C4-2B (cell line): ENCODE results near the gene INPP4B.

Source experiments
- ZFX ChIP-seq: fragments of 450-650 bp; IDR thresholded peaks from 2 replicates; pipeline ENCODE4 v1.6.1; 2017
- TF ChIP-seq, protein P1 (sequence below): fragments of 450-650 bp; conservative IDR thresholded peaks from 2 replicates; pipeline ENCODE4 v1.5.1; 2017; ENCODE audit warnings: mild to moderate bottlenecking

DNA sequence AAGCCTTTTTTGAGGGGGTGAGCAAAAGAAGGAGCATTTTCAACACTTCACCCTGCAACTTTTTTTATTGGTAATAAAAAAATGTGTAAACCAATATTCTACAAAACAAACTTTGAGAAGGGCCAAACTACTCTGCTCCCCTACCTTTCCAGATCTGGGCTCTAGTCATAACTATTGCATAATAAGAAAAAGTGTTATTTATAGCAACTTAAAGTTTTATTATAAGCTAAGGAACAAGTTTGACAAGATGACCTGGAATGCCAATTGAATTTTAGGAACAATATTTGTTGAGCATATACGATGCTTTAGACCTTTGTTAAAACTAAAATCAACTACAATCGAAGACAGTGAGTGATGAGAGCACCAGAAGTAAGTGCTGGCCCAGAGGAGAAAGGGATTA lies 800.1 kb downstream of the INPP4B start:
- TF ChIP-seq, protein P1, sequence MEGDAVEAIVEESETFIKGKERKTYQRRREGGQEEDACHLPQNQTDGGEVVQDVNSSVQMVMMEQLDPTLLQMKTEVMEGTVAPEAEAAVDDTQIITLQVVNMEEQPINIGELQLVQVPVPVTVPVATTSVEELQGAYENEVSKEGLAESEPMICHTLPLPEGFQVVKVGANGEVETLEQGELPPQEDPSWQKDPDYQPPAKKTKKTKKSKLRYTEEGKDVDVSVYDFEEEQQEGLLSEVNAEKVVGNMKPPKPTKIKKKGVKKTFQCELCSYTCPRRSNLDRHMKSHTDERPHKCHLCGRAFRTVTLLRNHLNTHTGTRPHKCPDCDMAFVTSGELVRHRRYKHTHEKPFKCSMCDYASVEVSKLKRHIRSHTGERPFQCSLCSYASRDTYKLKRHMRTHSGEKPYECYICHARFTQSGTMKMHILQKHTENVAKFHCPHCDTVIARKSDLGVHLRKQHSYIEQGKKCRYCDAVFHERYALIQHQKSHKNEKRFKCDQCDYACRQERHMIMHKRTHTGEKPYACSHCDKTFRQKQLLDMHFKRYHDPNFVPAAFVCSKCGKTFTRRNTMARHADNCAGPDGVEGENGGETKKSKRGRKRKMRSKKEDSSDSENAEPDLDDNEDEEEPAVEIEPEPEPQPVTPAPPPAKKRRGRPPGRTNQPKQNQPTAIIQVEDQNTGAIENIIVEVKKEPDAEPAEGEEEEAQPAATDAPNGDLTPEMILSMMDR, result no peak
- TF ChIP-seq ZFX, result no peak
